Measurements from ENCODE around the gene ILF3. TPM values are rescaled to one million over a fixed set of nuclear protein-coding genes. Genes with fewer than 3 reads are reported as not detected.

The ILF3 gene
- total RNA-seq, 4 donors from 2014 or later, result 114 to 280 (median 132) TPM

DNA sequence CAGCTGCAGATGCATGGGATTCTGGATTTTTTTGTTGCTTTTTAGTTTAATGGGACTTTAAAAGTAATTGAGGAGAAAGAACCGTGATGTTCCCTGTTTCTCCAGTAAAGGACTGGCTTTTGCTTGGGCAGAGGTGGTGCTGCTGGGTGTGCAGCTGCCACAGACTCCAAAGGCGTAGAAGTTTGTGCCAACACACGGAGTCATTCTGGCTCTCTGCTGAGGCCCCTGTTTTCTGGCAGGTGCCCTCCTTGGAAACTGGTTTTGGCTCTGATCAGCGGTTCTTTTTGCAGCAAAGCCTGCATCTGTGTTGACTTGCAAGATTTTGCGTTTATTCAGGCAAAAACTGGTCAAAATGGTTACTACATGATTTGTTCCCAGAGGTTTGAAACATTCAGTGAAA, 31.1 kb downstream of the ILF3 start:
- TF ChIP-seq POLR2A (IDR thresholded peaks at IDR 0.05) (no peak), POLR2AphosphoS5 (IDR thresholded peaks at IDR 0.05) (no peak), EP300 (IDR thresholded peaks at IDR 0.05) (no peak)
- TF ChIP-seq, protein P1, sequence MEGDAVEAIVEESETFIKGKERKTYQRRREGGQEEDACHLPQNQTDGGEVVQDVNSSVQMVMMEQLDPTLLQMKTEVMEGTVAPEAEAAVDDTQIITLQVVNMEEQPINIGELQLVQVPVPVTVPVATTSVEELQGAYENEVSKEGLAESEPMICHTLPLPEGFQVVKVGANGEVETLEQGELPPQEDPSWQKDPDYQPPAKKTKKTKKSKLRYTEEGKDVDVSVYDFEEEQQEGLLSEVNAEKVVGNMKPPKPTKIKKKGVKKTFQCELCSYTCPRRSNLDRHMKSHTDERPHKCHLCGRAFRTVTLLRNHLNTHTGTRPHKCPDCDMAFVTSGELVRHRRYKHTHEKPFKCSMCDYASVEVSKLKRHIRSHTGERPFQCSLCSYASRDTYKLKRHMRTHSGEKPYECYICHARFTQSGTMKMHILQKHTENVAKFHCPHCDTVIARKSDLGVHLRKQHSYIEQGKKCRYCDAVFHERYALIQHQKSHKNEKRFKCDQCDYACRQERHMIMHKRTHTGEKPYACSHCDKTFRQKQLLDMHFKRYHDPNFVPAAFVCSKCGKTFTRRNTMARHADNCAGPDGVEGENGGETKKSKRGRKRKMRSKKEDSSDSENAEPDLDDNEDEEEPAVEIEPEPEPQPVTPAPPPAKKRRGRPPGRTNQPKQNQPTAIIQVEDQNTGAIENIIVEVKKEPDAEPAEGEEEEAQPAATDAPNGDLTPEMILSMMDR (IDR thresholded peaks at IDR 0.05), result no peak
- WGBS, result 74% methylated on average over 5 of the region's 5 CpGs
- Histone ChIP-seq H3K27me3 (no peaks in the 10 kb centered on the region), H3K4me3 (no peak overlapping the region), H3K4me1 (peaks cover 24% of the 10 kb centered on the region), H3K27ac (no peak overlapping the region), H3K9me3 (no peaks in the 10 kb centered on the region), H3K36me3 (peaks cover 98% of the 10 kb centered on the region)
- no peak for DNase-seq (ENCODE audit: low spot score in 2 of 2)

DNA sequence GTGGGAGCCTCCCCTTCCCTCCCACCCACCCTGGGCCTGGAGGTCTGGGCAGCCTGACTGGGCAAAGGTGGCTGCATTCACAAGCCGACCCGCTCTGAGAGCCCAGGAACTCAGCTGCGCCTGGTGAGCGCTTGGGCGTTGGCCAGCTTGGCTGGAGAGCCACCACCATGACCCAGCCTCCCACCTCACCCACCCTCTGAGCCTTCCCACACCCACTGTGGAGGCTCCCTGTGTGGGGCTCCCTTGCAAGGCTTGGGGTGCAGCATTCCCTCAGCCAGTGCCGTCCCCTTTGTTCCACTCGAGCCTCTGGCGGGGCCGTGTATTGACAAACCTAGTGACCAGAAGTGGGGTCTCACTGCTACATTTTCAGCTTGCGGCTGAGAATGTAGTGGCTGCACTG, 32.0 kb downstream of the ILF3 start:
- DNase-seq (ENCODE audit: low spot score in 2 of 2), result no peak
- Histone ChIP-seq H3K4me3 (no peak overlapping the region), H3K9me3 (no peaks in the 10 kb centered on the region), H3K27ac (no peak overlapping the region), H3K27me3 (no peaks in the 10 kb centered on the region), H3K4me1 (peaks cover 24% of the 10 kb centered on the region), H3K36me3 (peaks cover 98% of the 10 kb centered on the region)
- TF ChIP-seq POLR2AphosphoS5 (IDR thresholded peaks at IDR 0.05) (no peak), POLR2A (IDR thresholded peaks at IDR 0.05) (no peak), EP300 (IDR thresholded peaks at IDR 0.05) (no peak)
- TF ChIP-seq, protein P1 (IDR thresholded peaks at IDR 0.05), result no peak
- 91% methylated on average over 7 of the region's 10 CpGs for WGBS

DNA sequence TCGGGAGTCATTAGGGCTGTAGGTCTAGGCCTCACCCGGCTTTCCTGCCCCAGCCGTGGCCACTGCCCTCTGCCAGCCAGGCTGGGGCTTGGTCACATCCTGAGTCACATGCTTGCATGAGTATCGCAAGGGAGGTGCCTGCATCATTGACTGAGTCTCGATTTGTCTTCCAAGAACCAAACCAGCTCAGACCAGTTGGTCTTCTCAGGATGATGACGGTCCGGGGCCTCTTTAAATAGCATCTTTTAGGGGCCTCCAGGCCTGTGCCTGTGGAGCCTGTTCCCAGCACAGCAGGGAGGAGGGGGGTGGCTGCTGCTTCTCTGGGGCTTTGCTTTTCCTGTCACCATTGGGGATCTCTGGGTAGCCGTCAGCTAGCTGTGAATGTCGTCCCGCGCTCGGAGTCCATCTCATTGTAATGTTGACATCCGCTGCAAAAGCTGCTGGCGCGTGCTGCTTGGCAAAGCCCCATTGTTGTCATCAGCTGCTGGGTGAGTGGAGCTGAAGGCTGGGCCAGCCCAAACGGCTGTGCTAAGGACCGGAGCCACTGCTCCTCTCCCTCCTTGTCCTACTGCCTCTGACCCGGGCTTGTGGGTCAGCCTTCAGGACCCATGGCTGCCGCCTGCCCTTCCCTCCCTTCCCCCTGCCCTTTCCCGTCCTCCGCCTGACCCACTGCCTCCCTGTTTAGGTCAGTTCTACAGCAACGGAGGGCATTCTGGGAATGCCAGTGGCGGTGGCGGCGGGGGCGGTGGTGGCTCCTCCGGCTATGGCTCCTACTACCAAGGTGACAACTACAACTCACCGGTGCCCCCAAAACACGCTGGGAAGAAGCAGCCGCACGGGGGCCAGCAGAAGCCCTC, 32.7 kb downstream of the ILF3 start:
- H3K9me3 ChIP-seq, result no peaks in the 10 kb centered on the region
- H3K4me3 ChIP-seq, result no peak overlapping the region
- no peaks in the 10 kb centered on the region for H3K27me3 ChIP-seq
- TF ChIP-seq, protein P1 (IDR thresholded peaks at IDR 0.05), result no peak
- TF ChIP-seq POLR2AphosphoS5 (IDR thresholded peaks at IDR 0.05) (no peak), POLR2A (IDR thresholded peaks at IDR 0.05) (no peak), EP300 (IDR thresholded peaks at IDR 0.05) (no peak)
- H3K36me3 ChIP-seq, result peaks cover 98% of the 10 kb centered on the region
- H3K4me1 ChIP-seq, result peaks cover 21% of the 10 kb centered on the region
- no peak overlapping the region for H3K27ac ChIP-seq
- DNase-seq (ENCODE audit: low spot score in 2 of 2), result no peak
- 68% methylated on average over 28 of the region's 31 CpGs for WGBS

DNA sequence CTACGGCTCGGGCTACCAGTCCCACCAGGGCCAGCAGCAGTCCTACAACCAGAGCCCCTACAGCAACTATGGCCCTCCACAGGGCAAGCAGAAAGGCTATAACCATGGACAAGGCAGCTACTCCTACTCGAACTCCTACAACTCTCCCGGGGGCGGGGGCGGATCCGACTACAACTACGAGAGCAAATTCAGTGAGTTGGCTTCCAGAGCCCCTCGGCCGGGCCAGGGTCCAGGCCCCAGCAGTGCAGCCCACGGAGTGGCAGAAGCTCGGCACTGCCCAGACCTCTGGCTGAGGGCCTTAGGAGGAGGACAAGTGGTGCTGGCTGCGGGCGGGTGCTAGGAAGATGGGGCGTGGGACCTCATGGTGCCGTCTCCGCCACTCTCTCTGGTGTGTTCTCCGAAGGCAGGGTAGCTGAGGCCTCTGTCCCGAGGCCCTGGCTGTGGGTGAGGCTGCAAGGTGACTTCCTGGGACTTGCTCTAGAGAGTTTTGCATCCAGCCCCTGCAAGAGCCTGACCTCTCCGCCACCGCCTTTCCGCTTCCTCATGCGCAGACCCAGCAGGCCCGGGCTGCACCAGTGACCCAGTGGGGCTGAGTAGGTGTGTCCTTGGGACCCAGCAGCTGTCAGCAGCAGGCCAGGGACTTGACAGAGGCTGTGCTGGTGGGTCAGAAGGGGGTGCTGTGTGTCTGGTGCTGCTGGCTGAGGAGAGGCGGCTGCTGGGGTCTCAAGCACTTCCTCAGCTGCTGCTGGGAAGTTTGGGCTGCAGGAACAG, 33.6 kb downstream of the ILF3 start:
- WGBS, result 89% methylated on average over 13 of the region's 25 CpGs
- no peaks in the 10 kb centered on the region for H3K27me3 ChIP-seq
- no peak for DNase-seq (ENCODE audit: low spot score in 2 of 2)
- peaks cover 93% of the 10 kb centered on the region for H3K36me3 ChIP-seq
- H3K9me3 ChIP-seq, result no peaks in the 10 kb centered on the region
- peaks cover 20% of the 10 kb centered on the region for H3K4me1 ChIP-seq
- TF ChIP-seq POLR2A (IDR thresholded peaks at IDR 0.05), result no peak
- TF ChIP-seq EP300 (IDR thresholded peaks at IDR 0.05), result no peak
- TF ChIP-seq POLR2AphosphoS5 (IDR thresholded peaks at IDR 0.05), result no peak
- TF ChIP-seq, protein P1 (IDR thresholded peaks at IDR 0.05), result no peak
- no peak overlapping the region for H3K27ac ChIP-seq
- H3K4me3 ChIP-seq, result no peak overlapping the region

All from suprapubic skin (tissue), 4 donors.